ENCODE results near the gene SKI. TPM values are rescaled to one million over a fixed set of nuclear protein-coding genes. Genes with fewer than 3 reads are reported as not detected.

The SKI gene
- total RNA-seq, 4 donors from 2014 or later = 24.4 to 52.4 (median 32.2) TPM

DNA sequence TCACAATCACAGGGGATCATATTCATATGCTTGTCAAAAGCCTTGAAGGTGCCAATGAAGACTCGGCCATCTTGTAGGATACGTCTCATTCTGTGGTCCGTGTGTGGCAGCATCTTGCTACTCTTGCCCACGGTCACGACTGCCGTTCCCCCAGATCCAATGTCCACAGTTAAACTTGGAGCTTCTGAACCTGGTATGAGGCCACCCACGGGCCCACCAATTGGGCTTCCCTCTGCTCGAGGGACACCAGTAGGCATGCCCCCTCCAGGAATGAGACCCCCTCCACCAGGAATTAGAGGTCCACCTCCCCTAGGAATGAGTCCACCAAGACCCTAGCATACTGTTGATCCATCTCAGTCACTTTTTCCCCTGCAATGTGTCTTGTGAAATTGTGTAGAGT lies 123.6 kb downstream of the SKI start:
- H3K27me3 ChIP-seq = no peaks in the 10 kb centered on the region
- no peak for DNase-seq
- H3K27ac ChIP-seq = no peak overlapping the region
- no peaks in the 10 kb centered on the region for H3K4me1 ChIP-seq
- H3K9me3 ChIP-seq = no peaks in the 10 kb centered on the region
- no peaks in the 10 kb centered on the region for H3K36me3 ChIP-seq
- TF ChIP-seq POLR2A (IDR thresholded peaks at IDR 0.05) (no peak), EP300 (IDR thresholded peaks at IDR 0.05; ENCODE audit: low read depth) (no peak), POLR2AphosphoS5 (IDR thresholded peaks at IDR 0.05) (no peak)
- TF ChIP-seq, protein P1, sequence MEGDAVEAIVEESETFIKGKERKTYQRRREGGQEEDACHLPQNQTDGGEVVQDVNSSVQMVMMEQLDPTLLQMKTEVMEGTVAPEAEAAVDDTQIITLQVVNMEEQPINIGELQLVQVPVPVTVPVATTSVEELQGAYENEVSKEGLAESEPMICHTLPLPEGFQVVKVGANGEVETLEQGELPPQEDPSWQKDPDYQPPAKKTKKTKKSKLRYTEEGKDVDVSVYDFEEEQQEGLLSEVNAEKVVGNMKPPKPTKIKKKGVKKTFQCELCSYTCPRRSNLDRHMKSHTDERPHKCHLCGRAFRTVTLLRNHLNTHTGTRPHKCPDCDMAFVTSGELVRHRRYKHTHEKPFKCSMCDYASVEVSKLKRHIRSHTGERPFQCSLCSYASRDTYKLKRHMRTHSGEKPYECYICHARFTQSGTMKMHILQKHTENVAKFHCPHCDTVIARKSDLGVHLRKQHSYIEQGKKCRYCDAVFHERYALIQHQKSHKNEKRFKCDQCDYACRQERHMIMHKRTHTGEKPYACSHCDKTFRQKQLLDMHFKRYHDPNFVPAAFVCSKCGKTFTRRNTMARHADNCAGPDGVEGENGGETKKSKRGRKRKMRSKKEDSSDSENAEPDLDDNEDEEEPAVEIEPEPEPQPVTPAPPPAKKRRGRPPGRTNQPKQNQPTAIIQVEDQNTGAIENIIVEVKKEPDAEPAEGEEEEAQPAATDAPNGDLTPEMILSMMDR (IDR thresholded peaks at IDR 0.05) = no peak
- in situ Hi-C loops (cut with MboI; ENCODE audit: low pct_ligation_motif_present in 1 of 4, low pct_unique_long_range_greater_than_20kb in 1 of 4, low sequenced_read_pairs in 3 of 4) (no loop called here), intact Hi-C loops (cut with DNase I; ENCODE audit: low total_unique reads) (no loop called here)
- WGBS, 2 donors (ENCODE audit: low coverage in 1 of 2) = 92% methylated on average over 8 of the region's 8 CpGs; no CpG with 5 or more reads in 1 of the 2 donors
- H3K4me3 ChIP-seq = no peak overlapping the region

DNA sequence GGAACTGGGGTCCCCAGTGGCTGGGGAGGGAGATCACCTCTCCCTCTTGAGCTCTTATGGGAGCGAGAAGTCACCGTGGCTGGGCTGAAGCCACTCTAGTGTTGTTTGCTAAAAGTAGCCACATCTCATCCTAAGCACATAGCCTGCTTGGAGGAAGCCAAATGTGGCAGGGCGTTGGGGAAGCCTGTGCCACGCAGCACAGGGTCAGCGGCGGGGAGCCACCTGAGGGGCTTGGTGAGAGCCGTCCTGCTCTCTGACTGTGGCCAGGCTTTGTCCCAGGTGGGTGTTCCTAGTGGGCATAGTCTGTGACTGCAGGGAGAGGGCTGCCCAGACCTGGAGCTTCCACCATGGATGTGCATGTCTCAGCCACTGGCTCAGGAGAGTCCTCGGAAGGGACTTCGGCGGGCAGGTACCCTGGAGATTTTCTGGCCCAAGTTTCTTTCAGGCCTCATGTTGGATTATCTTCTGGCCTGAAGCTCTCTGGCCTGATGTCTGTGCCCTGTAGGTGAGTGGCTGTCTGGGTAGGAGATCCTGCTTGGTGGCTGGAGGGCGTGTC lies 124.3 kb downstream of the SKI start:
- H3K27me3 ChIP-seq = no peaks in the 10 kb centered on the region
- H3K36me3 ChIP-seq = no peaks in the 10 kb centered on the region
- no peaks in the 10 kb centered on the region for H3K9me3 ChIP-seq
- intact Hi-C loops (cut with DNase I; ENCODE audit: low total_unique reads) = no loop called here
- no peak overlapping the region for H3K27ac ChIP-seq
- TF ChIP-seq POLR2AphosphoS5 (IDR thresholded peaks at IDR 0.05) (no peak), EP300 (IDR thresholded peaks at IDR 0.05; ENCODE audit: low read depth) (no peak), POLR2A (IDR thresholded peaks at IDR 0.05) (no peak)
- TF ChIP-seq, protein P1 (IDR thresholded peaks at IDR 0.05) = no peak
- no peaks in the 10 kb centered on the region for H3K4me1 ChIP-seq
- no peak overlapping the region for H3K4me3 ChIP-seq
- WGBS, 2 donors (ENCODE audit: low coverage in 1 of 2) = 91 to 100% methylated on average over 2 to 11 of the region's 11 CpGs
- no peak for DNase-seq
- in situ Hi-C loops (cut with MboI; ENCODE audit: low pct_ligation_motif_present in 1 of 4, low pct_unique_long_range_greater_than_20kb in 1 of 4, low sequenced_read_pairs in 3 of 4) = no loop called here

DNA sequence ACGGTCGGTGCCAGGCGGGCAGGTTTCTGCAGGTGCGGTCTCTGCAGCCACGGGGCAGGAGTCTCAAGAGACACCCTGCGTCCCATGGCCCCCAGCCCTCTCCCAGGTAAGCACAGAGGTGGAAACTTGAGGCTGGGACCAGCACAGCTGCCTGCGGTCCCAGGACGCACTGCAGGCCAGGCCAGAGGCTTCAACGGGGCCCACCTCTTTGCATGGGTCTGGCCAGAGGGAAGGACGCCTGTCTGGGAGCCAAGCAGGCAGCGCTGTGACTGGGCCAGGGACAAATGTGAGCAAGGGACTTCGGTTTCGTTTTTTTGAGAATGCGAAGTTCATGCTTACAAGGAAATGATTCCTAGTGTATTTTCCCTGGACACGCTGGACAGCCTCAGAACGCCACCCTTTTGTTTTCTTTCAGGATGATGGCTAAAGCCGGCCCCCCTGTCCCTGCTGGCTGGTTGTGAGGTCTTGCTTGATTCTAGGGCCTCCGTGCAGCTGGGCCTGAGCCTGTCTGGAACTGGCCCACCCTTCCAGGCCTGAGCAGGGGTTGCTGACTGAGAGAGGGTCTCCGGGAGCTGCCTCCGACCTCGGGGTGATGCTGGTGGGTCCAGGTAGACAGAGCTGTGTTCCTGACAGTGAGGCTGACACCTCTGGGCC lies 124.9 kb downstream of the SKI start:
- Histone ChIP-seq H3K36me3 (no peaks in the 10 kb centered on the region), H3K9me3 (no peaks in the 10 kb centered on the region), H3K27ac (no peak overlapping the region), H3K4me1 (no peaks in the 10 kb centered on the region), H3K27me3 (no peaks in the 10 kb centered on the region), H3K4me3 (no peak overlapping the region)
- TF ChIP-seq EP300 (IDR thresholded peaks at IDR 0.05; ENCODE audit: low read depth) (no peak), POLR2AphosphoS5 (IDR thresholded peaks at IDR 0.05) (no peak), POLR2A (IDR thresholded peaks at IDR 0.05) (no peak)
- TF ChIP-seq, protein P1 (IDR thresholded peaks at IDR 0.05) = no peak
- 85% methylated on average over 21 of the region's 21 CpGs; no CpG with 5 or more reads in 1 of the 2 donors for WGBS, 2 donors (ENCODE audit: low coverage in 1 of 2)
- DNase-seq = no peak
- in situ Hi-C loops (cut with MboI; ENCODE audit: low pct_ligation_motif_present in 1 of 4, low pct_unique_long_range_greater_than_20kb in 1 of 4, low sequenced_read_pairs in 3 of 4) (no loop called here), intact Hi-C loops (cut with DNase I; ENCODE audit: low total_unique reads) (no loop called here)

DNA sequence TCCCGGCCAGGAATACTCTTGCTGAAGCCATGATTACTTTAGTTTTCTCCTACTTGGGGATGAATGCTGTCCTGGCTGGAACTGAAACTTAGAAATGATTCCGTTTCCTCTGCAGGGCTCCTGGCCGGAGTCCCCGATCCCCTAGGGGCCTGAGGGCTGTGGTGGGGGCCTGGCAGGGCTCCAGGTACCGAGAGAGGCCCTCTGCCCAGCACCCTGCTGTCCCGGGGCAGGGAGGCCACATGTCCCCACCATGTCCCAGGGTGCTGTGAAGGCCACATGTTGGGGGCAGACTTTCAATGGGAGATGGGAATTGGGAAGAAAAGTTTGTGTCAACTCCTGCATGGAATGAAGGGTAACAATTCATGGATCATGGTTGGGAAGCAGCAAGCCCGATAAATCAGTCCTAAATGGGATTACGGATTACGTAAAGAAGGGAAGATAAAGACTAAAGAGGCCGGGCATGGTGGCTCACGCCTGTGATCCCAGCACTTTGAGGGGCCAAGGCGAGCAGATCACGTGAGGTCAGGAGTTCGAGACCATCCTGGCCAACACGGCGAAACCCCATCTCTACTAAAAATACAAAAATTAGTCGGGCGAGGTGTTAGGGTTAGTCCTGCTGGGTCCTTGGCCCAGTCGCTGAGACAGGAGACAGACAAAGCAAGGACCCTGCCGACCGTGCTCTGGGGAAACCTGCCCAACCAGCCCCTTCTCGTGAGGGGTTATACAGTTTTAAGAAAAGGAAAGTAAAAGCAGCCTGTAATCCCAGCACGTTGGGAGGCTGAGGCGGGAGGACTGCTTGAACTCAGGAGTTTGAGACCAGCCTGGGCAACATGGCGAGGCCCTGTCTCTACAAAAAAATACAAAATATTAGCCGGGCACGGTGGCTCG lies 125.7 kb downstream of the SKI start:
- intact Hi-C loops (cut with DNase I; ENCODE audit: low total_unique reads) (no loop called here), in situ Hi-C loops (cut with MboI; ENCODE audit: low pct_ligation_motif_present in 1 of 4, low pct_unique_long_range_greater_than_20kb in 1 of 4, low sequenced_read_pairs in 3 of 4) (no loop called here)
- TF ChIP-seq EP300 (IDR thresholded peaks at IDR 0.05; ENCODE audit: low read depth) = no peak
- TF ChIP-seq POLR2A (IDR thresholded peaks at IDR 0.05) = no peak
- H3K4me3 ChIP-seq = no peak overlapping the region
- no peaks in the 10 kb centered on the region for H3K27me3 ChIP-seq
- H3K4me1 ChIP-seq = no peaks in the 10 kb centered on the region
- 67 to 83% methylated on average over 9 to 28 of the region's 28 CpGs for WGBS, 2 donors (ENCODE audit: low coverage in 1 of 2)
- H3K27ac ChIP-seq = no peak overlapping the region
- H3K36me3 ChIP-seq = no peaks in the 10 kb centered on the region
- no peaks in the 10 kb centered on the region for H3K9me3 ChIP-seq
- DNase-seq = no peak

All from transverse colon (tissue), 4 donors.